Measurements from ENCODE around the gene NCKIPSD.
"Not testable (repeated sequence)": the region's sequence is repeated elsewhere in the genome, so short reads cannot be mapped to it uniquely, and the experiment has no call there.

NCKIPSD gene

DNA sequence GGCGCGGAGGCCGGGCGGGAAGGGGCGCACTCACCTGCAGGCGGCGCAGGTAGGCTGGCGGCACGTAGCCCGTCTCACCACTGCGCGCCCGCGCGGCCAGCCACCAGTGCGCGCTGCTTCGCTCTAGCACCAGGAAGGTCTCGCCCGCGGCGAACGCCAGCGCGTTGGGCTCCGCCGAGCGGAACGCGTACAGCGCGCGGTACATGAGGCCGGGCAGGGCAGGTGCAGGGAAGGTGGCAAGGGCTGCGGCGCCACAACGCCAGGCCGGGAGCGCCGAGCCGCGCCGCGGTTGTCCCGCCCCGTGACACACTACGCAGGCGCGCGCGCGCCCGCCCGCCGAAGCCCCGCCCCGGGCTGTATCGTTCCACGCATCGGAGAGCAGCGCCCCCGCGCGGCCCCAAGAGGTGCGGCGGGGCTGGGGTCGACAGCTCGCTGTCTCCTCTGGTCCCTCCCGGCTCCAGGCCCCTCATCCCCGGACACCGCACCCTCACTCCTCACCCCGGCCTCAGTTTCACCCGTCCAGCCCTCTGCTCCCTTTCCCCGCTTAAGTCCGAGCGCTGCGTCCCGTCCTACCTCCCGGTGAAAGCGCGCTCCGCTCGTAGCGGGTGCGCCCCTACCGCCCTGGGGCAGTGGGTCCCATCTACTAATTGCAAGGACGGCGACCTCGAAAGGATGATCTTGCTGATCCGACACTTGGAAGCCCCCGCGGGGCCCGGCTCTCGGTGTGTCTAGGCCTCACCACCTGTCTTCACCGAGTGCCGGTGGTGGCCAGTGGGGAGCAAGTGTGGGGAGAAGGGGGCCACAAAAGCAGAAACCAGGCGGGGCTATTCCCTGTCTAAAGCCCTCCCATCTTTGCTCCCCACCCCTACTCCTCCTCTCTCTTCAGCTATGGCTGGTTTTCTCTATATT lies at the start of gene NCKIPSD:
Gene NCKIPSD (minus strand): TSS at position 313 of the 909 bp plus-strand sequence. CDS start 108 bp downstream, at position 205.
- TF ChIP-seq, protein P1, sequence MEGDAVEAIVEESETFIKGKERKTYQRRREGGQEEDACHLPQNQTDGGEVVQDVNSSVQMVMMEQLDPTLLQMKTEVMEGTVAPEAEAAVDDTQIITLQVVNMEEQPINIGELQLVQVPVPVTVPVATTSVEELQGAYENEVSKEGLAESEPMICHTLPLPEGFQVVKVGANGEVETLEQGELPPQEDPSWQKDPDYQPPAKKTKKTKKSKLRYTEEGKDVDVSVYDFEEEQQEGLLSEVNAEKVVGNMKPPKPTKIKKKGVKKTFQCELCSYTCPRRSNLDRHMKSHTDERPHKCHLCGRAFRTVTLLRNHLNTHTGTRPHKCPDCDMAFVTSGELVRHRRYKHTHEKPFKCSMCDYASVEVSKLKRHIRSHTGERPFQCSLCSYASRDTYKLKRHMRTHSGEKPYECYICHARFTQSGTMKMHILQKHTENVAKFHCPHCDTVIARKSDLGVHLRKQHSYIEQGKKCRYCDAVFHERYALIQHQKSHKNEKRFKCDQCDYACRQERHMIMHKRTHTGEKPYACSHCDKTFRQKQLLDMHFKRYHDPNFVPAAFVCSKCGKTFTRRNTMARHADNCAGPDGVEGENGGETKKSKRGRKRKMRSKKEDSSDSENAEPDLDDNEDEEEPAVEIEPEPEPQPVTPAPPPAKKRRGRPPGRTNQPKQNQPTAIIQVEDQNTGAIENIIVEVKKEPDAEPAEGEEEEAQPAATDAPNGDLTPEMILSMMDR (IDR thresholded peaks at IDR 0.05) = peak; percentile 88
- Histone ChIP-seq H3K4me3 (peak within 1 kb of the TSS; percentile 96), H3K27ac (peak within 1 kb of the TSS; percentile 85 to 92)
- DNase-seq (ENCODE audit: low spot score) = peak; percentile 86

DNA sequence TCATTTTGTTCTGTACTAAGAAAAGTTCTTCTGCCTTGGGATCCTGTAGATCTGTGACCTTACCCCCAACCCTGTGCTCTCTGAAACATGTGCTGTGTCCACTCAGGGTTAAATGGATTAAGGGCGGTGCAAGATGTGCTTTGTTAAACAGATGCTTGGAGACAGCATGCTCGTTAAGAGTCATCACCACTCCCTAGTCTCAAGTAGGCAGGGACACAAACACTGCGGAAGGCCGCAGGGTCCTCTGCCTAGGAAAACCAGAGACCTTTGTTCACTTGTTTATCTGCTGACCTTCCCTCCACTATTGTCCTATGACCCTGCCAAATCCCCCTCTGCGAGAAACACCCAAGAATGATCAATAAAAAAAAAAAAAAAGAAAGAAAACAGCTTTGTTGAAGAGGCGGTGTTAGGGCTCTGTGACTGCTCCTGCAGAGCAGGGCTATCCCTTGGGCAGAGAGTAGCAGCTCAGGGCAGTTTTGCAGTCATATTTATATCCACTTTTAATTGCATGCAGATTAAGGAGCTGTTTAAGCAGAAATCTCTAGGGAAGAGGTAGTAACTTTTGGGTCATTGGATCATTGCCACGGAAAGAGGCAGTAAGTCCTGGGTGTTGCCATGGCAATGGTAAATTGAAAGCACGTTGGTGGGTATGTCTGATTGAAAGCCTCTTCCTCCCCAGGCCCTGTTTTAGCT lies 49.5 kb upstream of the NCKIPSD start:
- not testable (repeated sequence) for H3K27ac ChIP-seq; H3K4me3 ChIP-seq; DNase-seq (ENCODE audit: low spot score)

DNA sequence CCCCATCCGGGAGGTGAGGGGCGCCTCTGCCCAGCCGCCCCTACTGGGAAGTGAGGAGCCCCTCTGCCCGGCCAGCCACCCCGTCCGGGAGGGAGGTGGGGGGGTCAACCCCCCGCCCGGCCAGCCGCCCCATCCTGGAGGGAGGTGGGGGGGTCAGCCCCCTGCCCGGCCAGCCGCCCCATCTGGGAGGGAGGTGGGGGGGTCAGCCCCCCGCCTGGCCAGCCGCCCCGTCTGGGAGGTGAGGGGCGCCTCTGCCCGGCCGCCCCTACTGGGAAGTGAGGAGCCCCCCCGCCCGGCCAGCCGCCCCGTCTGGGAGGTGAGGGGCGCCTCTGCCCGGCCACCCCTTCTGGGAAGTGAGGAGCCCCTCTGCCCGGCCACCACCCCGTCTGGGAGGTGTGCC lies 48.8 kb upstream of the NCKIPSD start:
- not testable (repeated sequence) for H3K27ac ChIP-seq; DNase-seq (ENCODE audit: low spot score); H3K4me3 ChIP-seq

DNA sequence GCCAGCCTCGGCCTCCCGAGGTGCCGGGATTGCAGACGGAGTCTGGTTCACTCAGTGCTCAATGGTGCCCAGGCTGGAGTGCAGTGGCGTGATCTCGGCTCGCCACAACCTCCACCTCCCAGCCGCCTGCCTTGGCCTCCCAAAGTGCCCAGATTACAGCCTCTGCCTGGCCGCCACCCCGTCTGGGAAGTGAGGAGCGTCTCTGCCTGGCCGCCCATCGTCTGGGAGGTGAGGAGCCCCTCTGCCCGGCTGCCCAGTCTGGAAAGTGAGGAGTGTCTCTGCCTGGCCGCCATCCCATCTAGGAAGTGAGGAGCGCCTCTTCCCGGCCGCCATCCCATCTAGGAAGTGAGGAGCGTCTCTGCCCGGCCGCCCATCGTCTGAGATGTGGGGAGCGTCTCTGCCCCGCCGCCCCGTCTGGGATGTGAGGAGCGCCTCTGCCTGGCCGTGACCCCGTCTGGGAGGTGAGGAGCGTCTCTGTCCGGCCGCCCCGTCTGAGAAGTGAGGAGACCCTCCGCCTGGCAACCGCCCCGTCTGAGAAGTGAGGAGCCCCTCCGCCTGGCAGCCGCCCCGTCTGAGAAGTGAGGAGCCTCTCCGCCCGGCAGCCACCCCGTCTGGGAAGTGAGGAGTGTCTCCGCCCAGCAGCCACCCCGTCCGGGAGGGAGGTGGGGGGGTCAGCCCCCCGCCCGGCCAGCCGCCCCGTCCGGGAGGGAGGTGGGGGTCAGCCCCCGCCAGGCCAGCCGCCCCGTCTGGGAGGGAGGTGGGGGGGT lies 48.2 kb upstream of the NCKIPSD start:
- not testable (repeated sequence) for H3K27ac ChIP-seq; H3K4me3 ChIP-seq; DNase-seq (ENCODE audit: low spot score)

DNA sequence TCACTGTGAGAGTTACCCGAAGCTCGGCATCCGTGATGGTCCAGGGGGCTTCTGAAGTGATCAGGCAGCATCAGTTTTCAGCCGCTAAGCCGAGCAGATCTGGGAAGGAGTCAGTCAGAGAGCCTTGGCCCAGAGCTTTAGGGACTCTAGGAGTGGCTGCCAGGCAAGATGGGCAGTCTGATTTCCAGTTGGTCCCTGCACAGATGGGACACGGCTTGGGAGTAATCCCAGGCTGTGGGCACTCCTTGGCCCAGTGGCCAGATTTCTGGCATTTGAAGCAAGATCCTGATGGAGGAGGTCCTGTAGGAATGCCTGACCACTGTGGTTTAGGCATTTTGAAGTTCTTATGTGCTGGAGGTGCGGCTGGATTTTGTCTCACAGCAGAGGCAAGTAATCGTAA lies 41.8 kb upstream of the NCKIPSD start:
- TF ChIP-seq, protein P1 (IDR thresholded peaks at IDR 0.05) = no peak
- Histone ChIP-seq H3K27ac (no peak overlapping the region), H3K4me3 (no peak overlapping the region)
- DNase-seq (ENCODE audit: low spot score) = no peak

DNA sequence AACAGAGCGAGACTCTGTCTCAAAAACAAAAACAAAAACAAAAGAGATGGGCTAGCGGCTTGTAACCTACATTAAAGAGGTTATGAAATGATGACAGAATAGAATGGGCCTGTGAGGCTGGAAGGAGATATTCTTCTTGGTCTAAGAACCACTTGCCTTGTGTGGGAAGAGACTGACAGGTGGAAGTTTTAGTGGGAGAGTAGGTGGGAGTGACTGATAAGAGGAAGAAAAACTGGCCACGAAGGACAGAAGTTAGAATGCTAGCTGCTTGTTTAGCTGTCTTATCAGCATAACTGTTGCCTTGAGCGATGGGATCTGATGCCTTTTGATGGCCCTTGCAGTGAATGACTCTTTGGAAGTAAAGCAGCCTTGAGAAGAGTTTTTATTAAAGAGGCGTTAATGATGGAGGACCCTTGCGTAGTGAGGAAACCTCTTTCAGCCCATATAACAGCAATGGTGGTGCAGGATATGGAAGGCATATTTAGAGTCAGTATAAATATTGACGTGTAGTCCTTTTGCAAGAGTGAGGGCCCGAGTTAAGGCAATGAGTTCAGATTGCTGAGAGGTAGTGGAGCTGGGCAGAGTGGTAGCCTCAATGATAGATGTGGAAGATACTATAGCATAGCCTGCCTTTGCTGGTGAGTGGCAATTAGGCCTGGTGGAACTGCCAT lies 39.6 kb upstream of the NCKIPSD start:
- not testable (repeated sequence) for H3K4me3 ChIP-seq; DNase-seq (ENCODE audit: low spot score); H3K27ac ChIP-seq

DNA sequence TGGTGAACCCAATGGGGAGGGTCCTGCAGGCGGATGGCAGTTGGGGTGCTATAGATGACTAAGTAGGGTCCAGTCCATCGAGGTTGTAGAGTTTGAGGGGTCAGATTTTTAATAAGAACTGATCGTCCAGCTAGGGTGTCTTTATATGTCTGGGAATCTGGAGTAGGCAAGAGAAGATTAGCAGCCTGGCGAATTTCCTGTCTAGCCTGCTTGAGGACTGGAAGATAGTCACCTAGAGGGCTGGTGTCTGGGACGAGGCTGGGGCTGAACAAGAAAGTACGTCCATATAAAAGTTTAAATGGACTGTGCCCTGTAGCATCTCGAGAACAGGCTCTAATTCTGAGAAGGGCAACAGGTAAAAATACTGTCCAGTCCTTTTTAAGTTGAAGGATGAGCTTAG lies 38.0 kb upstream of the NCKIPSD start:
- TF ChIP-seq, protein P1 (IDR thresholded peaks at IDR 0.05) = no peak
- DNase-seq (ENCODE audit: low spot score) = no peak
- H3K4me3 ChIP-seq = no peak overlapping the region
- no peak overlapping the region for H3K27ac ChIP-seq

DNA sequence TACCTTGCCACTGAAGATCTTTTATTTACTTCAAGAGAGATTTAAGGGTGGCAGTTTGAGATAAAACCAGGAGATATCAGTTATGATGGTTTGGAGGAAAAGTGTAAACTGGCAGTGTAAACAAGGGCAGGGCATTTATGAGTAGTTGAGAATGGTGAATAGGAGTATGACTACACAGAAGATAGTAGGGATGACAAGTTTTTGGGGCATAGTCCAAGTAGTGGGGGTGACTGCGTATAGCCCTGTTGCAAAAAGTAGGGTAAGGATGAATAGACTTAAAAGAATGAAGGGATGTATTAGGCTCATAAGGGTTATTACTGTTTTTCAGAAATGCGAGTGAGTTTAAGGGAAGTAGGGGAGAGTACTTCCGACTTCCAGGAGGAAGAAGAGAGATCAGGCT lies 37.6 kb upstream of the NCKIPSD start:
- H3K4me3 ChIP-seq; DNase-seq (ENCODE audit: low spot score); H3K27ac ChIP-seq: not testable (repeated sequence)

DNA sequence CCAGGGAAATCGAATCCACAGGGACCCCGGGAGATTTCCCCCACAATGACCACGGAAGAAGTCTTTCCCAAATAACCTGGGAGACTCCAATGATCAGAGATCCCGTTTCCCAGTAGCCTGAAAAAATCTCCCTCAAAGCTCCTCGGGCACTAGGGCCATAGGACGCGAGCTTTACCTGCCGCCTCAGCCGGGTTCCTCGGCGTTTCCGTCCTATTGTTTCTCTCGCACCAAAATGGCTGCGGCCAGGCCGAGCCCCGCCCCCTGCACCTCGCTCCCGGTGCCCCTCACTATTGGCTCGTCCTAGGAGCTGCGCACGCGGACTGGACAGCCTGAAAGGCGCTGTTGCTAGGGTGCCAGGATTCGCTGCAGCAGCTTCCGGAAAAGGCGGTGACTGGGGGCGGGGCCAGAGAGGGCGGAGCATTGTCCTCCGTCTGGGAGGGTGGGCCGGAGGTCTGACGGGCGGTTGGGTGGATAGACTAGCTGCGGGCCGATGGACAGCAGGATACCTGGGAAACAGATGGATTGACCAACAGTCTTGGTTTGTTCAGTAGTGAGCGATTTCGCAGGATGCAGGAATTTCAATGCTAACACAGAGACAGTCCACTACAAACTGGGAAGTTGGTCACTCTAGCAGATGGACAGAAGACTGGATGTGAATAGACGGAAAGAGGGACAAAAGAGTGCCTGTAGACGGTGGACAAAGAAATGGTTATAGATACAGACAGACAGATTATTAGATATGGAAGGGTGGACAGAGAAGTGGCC lies 31.4 kb upstream of the NCKIPSD start, which contains the start of gene IP6K2:
Gene IP6K2 (minus strand): TSS at position 240 of the 765 bp plus-strand sequence. CDS start 21,930 bp downstream, outside the sequence.
- TF ChIP-seq, protein P1 (IDR thresholded peaks at IDR 0.05) = no peak
- Histone ChIP-seq H3K4me3 (peak within 1 kb of the TSS; percentile 92), H3K27ac (peak within 1 kb of the TSS; percentile 78 to 81)
- DNase-seq (ENCODE audit: low spot score) = peak; percentile 99

All from coronary artery (tissue), 2 donors.